ENCODE results near the gene ASGR2.

Gene ASGR2

DNA sequence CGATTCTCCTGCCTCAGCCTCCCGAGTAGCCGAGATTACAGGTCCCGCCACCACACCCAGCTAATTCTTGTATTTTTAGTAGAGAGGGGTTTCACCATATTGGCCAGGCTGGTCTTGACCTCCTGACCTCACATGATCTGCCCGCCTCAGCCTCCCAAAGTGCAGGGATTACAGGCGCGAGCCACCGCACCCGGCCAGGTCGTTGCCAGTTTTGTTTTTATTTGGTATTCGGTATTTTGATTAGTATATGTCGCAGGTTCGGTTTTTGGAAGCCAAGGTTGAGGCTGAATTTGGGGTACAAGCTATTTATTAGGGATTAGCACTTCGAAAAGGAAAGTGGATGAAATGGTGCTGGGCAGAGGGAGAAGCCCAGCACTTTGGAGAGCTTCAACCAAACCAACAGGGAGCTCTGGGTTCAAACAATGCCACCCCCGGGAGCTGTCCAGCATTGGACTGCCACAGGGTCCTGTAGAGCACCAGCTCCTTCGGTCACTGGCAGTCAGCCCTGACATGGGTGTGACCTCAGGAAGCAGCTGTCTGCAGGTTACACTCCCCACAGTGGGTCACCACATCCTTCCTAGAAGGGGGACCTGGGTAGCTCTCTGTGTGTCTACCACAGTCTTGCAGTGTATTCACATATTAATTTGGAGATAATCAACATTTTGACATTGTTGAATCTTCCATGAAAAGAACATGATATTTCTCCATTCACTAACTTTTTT is 33.1 kb downstream of the ASGR2 start:
- no peak for DNase-seq (ENCODE audit: extremely low read depth, low read depth)
- H3K4me3 ChIP-seq (replicated peaks; ENCODE audit: low read depth, low read length): no peak overlapping the region
- TF ChIP-seq, protein P1, sequence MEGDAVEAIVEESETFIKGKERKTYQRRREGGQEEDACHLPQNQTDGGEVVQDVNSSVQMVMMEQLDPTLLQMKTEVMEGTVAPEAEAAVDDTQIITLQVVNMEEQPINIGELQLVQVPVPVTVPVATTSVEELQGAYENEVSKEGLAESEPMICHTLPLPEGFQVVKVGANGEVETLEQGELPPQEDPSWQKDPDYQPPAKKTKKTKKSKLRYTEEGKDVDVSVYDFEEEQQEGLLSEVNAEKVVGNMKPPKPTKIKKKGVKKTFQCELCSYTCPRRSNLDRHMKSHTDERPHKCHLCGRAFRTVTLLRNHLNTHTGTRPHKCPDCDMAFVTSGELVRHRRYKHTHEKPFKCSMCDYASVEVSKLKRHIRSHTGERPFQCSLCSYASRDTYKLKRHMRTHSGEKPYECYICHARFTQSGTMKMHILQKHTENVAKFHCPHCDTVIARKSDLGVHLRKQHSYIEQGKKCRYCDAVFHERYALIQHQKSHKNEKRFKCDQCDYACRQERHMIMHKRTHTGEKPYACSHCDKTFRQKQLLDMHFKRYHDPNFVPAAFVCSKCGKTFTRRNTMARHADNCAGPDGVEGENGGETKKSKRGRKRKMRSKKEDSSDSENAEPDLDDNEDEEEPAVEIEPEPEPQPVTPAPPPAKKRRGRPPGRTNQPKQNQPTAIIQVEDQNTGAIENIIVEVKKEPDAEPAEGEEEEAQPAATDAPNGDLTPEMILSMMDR (IDR thresholded peaks at IDR 0.05; ENCODE audit: low read depth, low read length, missing control alignments): no peak

DNA sequence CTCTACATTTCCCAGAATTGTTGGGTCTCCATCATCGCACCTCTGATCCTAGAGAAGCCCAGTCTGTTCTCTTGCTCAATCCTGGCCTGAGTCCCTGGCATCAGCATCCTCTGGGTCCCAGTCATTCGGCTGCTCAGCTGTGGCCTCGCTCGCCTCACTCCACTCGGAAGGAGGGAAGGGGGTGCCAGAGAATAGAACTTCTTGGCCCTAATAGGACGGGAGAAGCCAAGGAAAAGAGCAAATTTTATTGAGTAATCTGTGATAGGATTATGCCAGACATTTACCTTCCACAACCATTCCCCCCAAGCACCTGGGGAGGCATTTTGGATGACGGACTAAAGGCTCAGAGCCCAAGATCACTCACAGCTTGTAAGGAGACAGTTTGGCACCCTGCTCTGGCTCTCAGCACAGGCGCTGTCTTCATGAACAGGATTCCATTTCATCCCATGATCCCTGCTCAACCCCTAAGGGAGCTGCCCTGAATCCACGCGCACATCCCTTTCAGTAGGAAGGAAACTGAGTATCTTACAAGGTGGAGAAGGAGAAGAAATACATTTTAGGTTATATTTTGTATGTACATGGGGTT is 34.1 kb downstream of the ASGR2 start:
- TF ChIP-seq, protein P1 (IDR thresholded peaks at IDR 0.05; ENCODE audit: low read depth, low read length, missing control alignments): no peak
- DNase-seq (ENCODE audit: extremely low read depth, low read depth): no peak
- H3K4me3 ChIP-seq (replicated peaks; ENCODE audit: low read depth, low read length): no peak overlapping the region

DNA sequence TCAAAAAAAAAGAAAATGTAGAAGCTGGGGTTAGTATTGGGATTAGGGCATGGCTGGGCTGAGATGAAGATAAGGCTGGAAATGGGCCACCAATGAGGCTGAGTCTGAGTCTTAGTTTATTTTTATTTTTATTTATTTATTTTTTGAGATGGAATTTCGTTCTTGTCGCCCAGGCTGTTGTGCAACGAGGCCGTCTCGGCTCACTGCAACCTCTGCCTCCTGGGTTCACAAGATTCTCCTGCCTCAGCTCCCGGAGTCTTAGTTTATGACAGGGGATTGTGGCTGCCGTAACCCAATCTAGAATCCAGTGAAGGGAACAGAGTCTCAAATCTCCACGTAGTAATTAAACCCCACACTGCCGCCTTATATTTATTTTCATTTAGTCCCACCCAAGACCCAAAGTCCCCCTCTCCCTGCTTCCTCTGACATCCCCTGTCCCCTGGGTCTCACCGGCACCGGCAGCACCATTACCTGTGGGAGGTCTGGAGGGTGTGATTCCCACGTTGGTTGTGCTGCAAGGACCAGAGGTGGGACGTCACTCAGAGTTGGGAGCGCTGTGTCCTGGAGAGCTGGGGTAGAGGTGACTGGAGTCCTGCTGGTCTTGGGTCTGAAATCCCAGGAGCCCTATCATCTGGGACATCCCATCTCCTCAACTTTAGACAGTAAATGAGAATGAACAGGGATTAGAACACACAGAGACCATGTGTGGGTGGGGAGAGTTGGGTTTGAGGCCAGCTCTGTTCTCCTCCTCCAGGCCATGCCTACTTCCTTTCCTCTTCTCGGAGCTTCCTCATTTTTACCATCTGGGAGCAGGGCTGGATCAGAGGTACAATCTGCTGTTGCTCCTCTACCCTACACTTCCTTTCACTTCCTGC is 34.8 kb downstream of the ASGR2 start, which contains the start of gene CLEC10A:
CLEC10A (minus strand) TSS at position 671 of the 875 bp plus-strand sequence. CDS start 1,439 bp downstream, outside the sequence.
- TF ChIP-seq, protein P1 (IDR thresholded peaks at IDR 0.05; ENCODE audit: low read depth, low read length, missing control alignments): no peak
- DNase-seq (ENCODE audit: extremely low read depth, low read depth): no peak
- H3K4me3 ChIP-seq (replicated peaks; ENCODE audit: low read depth, low read length): no peak within 1 kb of the TSS

DNA sequence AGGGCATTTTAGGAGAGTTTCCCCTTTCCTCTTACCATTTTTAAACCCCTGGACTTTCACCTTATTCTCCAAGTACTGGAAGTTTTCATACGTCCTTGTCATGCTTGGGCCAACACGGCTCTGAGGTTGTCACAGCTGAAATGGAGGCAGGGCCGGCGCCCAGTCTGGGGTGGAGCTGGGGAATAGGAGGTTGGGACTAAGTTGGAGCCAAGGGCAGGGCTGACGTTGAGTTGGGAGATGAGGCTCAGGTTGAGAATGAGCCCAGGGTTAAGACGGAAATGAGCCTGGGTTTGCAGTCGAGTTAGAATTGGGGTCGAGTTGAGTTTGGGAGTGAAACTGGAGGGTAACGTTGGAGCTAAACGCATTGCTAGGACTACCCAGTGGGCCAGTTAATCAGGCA is 35.9 kb downstream of the ASGR2 start:
- no peak for DNase-seq (ENCODE audit: extremely low read depth, low read depth)
- H3K4me3 ChIP-seq (replicated peaks; ENCODE audit: low read depth, low read length): no peak overlapping the region
- TF ChIP-seq, protein P1 (IDR thresholded peaks at IDR 0.05; ENCODE audit: low read depth, low read length, missing control alignments): no peak

DNA sequence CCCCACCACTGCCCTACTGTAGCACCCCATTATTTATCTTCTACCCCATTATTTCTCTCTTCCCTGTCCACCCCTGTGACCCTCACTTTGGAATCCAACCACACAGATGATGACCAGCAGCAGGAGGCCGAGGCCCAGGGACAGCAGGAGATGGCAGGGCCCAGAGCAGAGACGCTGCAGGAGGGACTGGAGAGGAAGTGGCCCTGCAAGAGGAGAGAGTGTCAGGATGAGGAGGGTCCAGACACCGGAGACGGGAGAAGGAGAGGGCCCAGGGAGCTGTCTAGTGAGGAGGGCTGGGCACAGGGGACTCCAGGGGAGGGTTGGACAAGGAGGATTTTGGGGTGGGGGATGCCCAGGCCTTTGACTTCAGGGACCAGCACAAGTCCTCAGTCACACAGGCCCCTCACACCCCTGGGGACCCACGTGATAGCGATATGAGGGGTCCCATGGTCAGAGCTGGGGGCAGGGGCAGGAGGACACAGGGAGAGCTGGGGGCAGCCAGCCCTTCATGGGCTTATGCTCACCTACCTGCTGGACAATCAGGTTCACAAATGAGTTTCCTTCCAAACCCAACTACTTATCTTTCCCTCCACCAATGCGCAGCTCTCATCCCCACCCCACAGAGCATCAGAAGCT is 36.6 kb downstream of the ASGR2 start:
- TF ChIP-seq, protein P1 (IDR thresholded peaks at IDR 0.05; ENCODE audit: low read depth, low read length, missing control alignments): no peak
- DNase-seq (ENCODE audit: extremely low read depth, low read depth): no peak
- no peak overlapping the region for H3K4me3 ChIP-seq (replicated peaks; ENCODE audit: low read depth, low read length)

DNA sequence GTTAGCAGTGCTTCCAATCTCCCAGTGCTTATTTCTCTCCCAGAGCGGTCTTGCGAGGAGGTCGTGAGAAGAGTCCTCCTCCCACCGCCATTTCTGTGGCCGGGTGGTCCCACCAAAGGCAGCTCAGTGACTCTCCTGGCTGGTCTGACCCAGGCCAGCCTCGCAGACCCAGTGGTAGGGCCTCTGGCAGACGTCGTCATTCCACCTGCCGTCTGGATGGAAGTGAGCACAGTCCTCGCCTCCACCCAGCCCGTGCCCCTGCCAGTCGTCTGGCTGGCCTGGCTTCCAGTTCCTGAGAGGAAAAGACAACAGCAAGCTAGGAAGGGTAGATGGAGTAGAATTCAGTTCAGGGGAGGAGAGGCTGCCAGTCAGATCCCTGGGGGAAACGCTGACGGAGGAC is 39.7 kb downstream of the ASGR2 start:
- TF ChIP-seq, protein P1 (IDR thresholded peaks at IDR 0.05; ENCODE audit: low read depth, low read length, missing control alignments): no peak
- no peak overlapping the region for H3K4me3 ChIP-seq (replicated peaks; ENCODE audit: low read depth, low read length)
- no peak for DNase-seq (ENCODE audit: extremely low read depth, low read depth)
